Smooth muscle cell (in vitro differentiated cells): ENCODE results near the gene HSDL1. TPM values are rescaled to one million over a fixed set of nuclear protein-coding genes. Genes with fewer than 3 reads are reported as not detected.

ENCODE experiments used
- DNase-seq: peaks from one replicate; lab custom pipeline; 2025; ENCODE audit not compliant: unreplicated experiment; lab: John Stamatoyannopoulos, UW
- H2AFZ ChIP-seq: fragments of 200-600 bp; sonication (generic); 2 replicates; pipeline ENCODE4 v1.6.0; 2016; ENCODE audit warnings: antibody characterized with exemption, low read depth, mild to moderate bottlenecking
- H3F3A ChIP-seq: fragments of 200-600 bp; sonication (generic); 2 replicates; pipeline ENCODE4 v1.6.0; 2017; ENCODE audit warnings: antibody characterized with exemption, low read depth
- H3K27ac ChIP-seq: fragments of 200-600 bp; sonication (generic); 2 replicates; pipeline ENCODE4 v1.5.1; 2016; ENCODE audit warnings: low read depth, mild to moderate bottlenecking
- H3K27me3 ChIP-seq: fragments of 200-600 bp; sonication (generic); 2 replicates; pipeline ENCODE4 v1.6.1; 2016; ENCODE audit warnings: low read depth, mild to moderate bottlenecking
- H3K36me3 ChIP-seq: fragments of 200-600 bp; sonication (generic); 2 replicates; pipeline ENCODE4 v1.5.1; 2016; ENCODE audit warnings: low read depth
- H3K4me1 ChIP-seq: fragments of 200-600 bp; sonication (generic); 2 replicates; pipeline ENCODE4 v1.5.1; 2016; ENCODE audit warnings: low read depth
- H3K4me2 ChIP-seq: fragments of 200-600 bp; sonication (generic); 2 replicates; pipeline ENCODE4 v1.6.0; 2016; ENCODE audit warnings: mild to moderate bottlenecking
- H3K4me3 ChIP-seq: fragments of 200-600 bp; sonication (generic); 2 replicates; pipeline ENCODE4 v1.5.1; 2016; ENCODE audit warnings: mild to moderate bottlenecking
- H3K79me2 ChIP-seq: fragments of 200-600 bp; sonication (generic); 2 replicates; pipeline ENCODE4 v1.6.0; 2016; ENCODE audit warnings: low read depth, mild to moderate bottlenecking
- H3K9ac ChIP-seq: fragments of 200-600 bp; sonication (generic); 2 replicates; pipeline ENCODE4 v1.6.0; 2016; ENCODE audit warnings: low read depth
- H3K9me3 ChIP-seq: fragments of 200-600 bp; sonication (generic); replicated peaks from 2 replicates; pipeline ENCODE4 v1.5.1; 2016; ENCODE audit warnings: low read depth
- H4K20me1 ChIP-seq: fragments of 200-600 bp; sonication (generic); 2 replicates; pipeline ENCODE4 v1.6.0; 2016; ENCODE audit warnings: low read depth
- WGBS: methylation state at CpG from one replicate; pipeline ENCODE4 v1.1.7; 2016; ENCODE audit warnings: low lambda C conversion rate; 5-methylcytosine and 5-hydroxymethylcytosine counted together
- polyA plus RNA-seq: library from polyadenylated mRNA; unstranded; fragments of >200 nt; fragmentation: Nextera tagmentation; extraction: Ambion mirVana; gene quantifications from 2 replicates; pipeline ENCODE4 v1.2.1, GENCODE V29; 2016
- total RNA-seq: library from RNA; depleted of rRNA; stranded (reverse); fragments of >200 nt; gene quantifications from 2 replicates; pipeline ENCODE4 v1.2.3, GENCODE V29; 2014
- TF ChIP-seq, protein P1 (sequence below): fragments of 200-600 bp; sonication (generic); IDR thresholded peaks from 2 replicates; pipeline ENCODE4 v1.5.1; 2017; ENCODE audit warnings: borderline replicate concordance, mild to moderate bottlenecking, antibody characterized with exemption; ENCODE audit not compliant: insufficient read depth, poor library complexity, severe bottlenecking

Gene HSDL1
- total and polyA plus RNA-seq, 2 experiments from 2014 or later, result 15.4 to 27.3 TPM

DNA sequence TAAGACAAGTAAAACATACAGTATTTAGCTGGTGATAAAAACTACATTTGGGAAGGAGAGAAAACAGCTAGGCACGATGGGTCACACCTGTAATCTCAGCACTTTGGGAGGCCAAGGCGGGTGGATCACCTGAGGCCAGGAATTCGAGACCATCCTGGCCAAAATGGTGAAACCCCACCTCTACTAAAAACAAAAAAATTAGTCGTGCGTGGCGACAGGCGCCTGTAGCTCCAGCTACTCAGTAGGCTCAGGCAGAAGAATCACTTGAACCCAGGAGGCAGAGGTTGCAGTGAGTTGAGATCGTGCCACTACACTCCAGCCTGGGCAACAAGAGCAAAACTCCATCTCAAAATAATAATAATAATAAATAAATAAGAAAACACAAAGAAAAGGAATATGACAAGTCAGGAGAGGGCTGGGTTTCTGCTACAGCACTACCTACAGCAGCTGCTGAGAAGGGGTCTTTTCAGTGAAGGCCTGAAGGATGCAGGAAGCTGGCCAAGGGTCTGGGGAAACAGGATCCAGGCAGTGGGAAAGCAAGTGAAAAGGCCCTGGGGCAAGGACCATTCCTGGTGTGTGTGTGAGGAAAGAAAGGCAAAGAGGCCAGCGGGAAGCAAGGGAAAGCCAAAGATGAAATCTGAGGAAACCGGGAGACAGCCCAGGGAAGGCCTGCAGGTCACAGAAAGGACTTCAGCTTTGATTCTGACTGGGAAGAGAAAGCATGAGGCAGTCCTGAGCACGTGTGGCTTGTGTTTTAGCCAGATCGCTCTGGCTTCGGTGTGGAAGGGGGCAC, 38.8 kb downstream of the HSDL1 start:
- no peak overlapping the region for H3K4me2 ChIP-seq
- no peak overlapping the region for H2AFZ ChIP-seq
- no peak for DNase-seq
- no peak overlapping the region for H3K9ac ChIP-seq
- peaks cover 90% of the 10 kb centered on the region for H3K79me2 ChIP-seq
- H3K4me3 ChIP-seq, result no peak overlapping the region
- TF ChIP-seq, protein P1, sequence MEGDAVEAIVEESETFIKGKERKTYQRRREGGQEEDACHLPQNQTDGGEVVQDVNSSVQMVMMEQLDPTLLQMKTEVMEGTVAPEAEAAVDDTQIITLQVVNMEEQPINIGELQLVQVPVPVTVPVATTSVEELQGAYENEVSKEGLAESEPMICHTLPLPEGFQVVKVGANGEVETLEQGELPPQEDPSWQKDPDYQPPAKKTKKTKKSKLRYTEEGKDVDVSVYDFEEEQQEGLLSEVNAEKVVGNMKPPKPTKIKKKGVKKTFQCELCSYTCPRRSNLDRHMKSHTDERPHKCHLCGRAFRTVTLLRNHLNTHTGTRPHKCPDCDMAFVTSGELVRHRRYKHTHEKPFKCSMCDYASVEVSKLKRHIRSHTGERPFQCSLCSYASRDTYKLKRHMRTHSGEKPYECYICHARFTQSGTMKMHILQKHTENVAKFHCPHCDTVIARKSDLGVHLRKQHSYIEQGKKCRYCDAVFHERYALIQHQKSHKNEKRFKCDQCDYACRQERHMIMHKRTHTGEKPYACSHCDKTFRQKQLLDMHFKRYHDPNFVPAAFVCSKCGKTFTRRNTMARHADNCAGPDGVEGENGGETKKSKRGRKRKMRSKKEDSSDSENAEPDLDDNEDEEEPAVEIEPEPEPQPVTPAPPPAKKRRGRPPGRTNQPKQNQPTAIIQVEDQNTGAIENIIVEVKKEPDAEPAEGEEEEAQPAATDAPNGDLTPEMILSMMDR, result no peak
- H3F3A ChIP-seq, result no peaks in the 10 kb centered on the region
- H4K20me1 ChIP-seq, result peaks cover 97% of the 10 kb centered on the region
- H3K27me3 ChIP-seq, result no peaks in the 10 kb centered on the region
- WGBS, result 91% methylated on average over 13 of the region's 13 CpGs
- no peak overlapping the region for H3K27ac ChIP-seq
- no peaks in the 10 kb centered on the region for H3K4me1 ChIP-seq
- H3K36me3 ChIP-seq, result no peaks in the 10 kb centered on the region
- H3K9me3 ChIP-seq, result no peaks in the 10 kb centered on the region

DNA sequence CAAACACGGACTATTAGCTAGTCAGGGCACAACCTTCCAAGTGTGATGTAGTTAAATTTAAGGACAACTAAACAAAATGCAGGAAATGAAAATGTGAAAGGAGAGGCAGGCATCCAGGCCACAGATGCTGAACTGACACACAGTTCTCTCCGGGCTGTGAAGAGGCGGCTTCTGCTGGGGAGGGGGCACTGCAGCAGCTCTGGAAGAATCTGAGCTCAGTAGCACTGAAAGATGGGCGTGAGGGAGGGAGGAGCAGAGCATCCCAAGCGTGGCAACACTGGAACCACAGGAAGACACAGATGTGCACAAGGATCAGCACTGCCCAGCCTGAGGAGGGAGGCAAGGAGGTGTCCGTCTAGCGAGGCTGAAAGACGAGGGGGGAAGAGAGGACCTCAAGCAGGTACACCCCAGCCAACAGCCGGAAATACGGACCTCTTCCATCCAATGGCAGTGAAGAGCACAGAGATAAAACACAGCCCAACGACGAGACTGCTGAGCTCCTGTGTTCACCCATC, 39.6 kb downstream of the HSDL1 start:
- H3K36me3 ChIP-seq, result no peaks in the 10 kb centered on the region
- H3K27ac ChIP-seq, result no peak overlapping the region
- TF ChIP-seq, protein P1, result no peak
- H3K4me2 ChIP-seq, result no peak overlapping the region
- no peak overlapping the region for H3K4me3 ChIP-seq
- H4K20me1 ChIP-seq, result peaks cover 95% of the 10 kb centered on the region
- no peak overlapping the region for H3K9ac ChIP-seq
- no peaks in the 10 kb centered on the region for H3K9me3 ChIP-seq
- no peaks in the 10 kb centered on the region for H3K27me3 ChIP-seq
- no peak overlapping the region for H2AFZ ChIP-seq
- peaks cover 82% of the 10 kb centered on the region for H3K79me2 ChIP-seq
- no peaks in the 10 kb centered on the region for H3F3A ChIP-seq
- 86% methylated on average over 12 of the region's 12 CpGs for WGBS
- no peak for DNase-seq
- no peaks in the 10 kb centered on the region for H3K4me1 ChIP-seq

DNA sequence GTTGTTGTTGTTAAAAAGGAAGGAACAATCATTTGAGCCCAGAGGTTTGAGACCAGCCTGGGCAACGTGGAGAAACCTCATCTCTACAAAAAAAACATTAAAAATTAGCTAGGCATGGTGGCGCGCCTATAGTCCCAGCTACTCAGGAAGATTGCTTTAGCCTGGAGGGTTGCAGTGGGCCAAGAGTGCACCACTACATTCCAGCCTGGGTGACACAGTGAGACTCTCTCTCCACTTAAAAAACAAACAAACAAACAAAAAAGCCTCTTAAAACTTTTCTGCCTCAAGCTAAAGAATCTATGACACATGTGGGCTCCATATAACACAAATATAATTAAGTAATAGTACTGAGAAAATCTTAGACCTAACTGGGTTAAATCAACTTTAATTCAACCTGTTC, 40.7 kb downstream of the HSDL1 start:
- Histone ChIP-seq H3K36me3 (no peaks in the 10 kb centered on the region), H3K79me2 (peaks cover 72% of the 10 kb centered on the region), H3K4me1 (no peaks in the 10 kb centered on the region), H3K4me3 (no peak overlapping the region), H2AFZ (no peak overlapping the region), H3K9me3 (no peaks in the 10 kb centered on the region), H3K27ac (no peak overlapping the region), H3F3A (no peaks in the 10 kb centered on the region), H3K27me3 (no peaks in the 10 kb centered on the region), H4K20me1 (peaks cover 92% of the 10 kb centered on the region), H3K4me2 (no peak overlapping the region), H3K9ac (no peak overlapping the region)
- DNase-seq, result no peak
- WGBS, result 72% methylated on average over 3 of the region's 3 CpGs
- TF ChIP-seq, protein P1, result no peak
